Measurements from ENCODE around the gene LGR5.

DNA sequence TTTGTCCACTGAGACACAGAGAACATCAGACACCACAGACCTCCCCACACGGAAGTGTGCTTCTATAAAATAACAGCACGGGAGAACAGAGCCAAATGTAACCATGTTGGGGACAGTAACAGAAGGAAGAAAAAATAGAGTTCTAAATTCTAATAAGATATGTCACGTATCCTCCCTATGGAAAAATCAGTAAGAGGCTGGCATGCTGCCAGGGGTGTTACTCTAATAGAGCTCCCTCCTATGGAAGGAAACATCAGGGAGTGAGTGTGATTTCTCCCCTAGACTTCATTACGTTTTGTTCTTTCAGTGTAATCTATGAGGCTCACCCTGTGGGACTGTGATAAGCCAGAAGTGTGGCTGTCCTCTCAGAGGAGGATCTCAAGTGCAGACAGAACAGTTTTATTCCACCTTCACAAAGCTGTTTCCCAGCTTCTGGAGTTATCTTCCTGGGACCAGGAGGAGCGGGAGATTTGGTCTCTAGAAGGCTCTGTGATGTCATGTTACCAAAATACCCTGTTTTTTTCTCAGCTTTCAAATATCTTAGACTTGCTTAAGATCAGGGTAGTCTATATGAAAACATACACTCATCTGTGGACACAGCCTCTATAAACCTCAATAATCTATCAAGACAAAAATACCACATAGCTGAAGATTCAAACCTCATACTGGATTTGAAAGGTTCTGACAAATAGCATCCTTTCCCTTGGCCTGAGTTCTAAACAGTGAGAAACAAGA lies 154.8 kb downstream of the LGR5 start:
- TF ChIP-seq, protein P1, sequence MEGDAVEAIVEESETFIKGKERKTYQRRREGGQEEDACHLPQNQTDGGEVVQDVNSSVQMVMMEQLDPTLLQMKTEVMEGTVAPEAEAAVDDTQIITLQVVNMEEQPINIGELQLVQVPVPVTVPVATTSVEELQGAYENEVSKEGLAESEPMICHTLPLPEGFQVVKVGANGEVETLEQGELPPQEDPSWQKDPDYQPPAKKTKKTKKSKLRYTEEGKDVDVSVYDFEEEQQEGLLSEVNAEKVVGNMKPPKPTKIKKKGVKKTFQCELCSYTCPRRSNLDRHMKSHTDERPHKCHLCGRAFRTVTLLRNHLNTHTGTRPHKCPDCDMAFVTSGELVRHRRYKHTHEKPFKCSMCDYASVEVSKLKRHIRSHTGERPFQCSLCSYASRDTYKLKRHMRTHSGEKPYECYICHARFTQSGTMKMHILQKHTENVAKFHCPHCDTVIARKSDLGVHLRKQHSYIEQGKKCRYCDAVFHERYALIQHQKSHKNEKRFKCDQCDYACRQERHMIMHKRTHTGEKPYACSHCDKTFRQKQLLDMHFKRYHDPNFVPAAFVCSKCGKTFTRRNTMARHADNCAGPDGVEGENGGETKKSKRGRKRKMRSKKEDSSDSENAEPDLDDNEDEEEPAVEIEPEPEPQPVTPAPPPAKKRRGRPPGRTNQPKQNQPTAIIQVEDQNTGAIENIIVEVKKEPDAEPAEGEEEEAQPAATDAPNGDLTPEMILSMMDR (conservative IDR thresholded peaks at IDR 0.05 in 1 of 2, IDR thresholded peaks at IDR 0.05 in 1 of 2; ENCODE audit: low read depth in 1 of 2, low read length in 2 of 2) = no peak
- no peak for TF ChIP-seq EZH2 (IDR thresholded peaks at IDR 0.05; ENCODE audit: low read length, missing control alignments)
